GM18519 (cell line): Measurements from ENCODE around the gene PLXNA2.

Source experiments
- ATAC-seq: cut with Tn5 transposase; IDR thresholded peaks from one replicate; pipeline ENCODE4 v1.9.1; 2021; ENCODE audit warnings: mild to moderate bottlenecking, moderate library complexity; ENCODE audit not compliant: unreplicated experiment, low FRiP score

PLXNA2 gene

GRCh38 chr1:208183977-208184911 is 59.9 kb downstream of the PLXNA2 start:
- no peak for ATAC-seq

GRCh38 chr1:208182880-208183645 is 61.1 kb downstream of the PLXNA2 start:
- no peak for ATAC-seq

- ATAC-seq, result no peak
These were observed 62.8 kb downstream of the PLXNA2 start for GRCh38 chr1:208181364-208181763.

GRCh38 chr1:208180421-208180820 is 63.8 kb downstream of the PLXNA2 start:
- no peak for ATAC-seq

- ATAC-seq, result no peak
These were observed 64.2 kb downstream of the PLXNA2 start for GRCh38 chr1:208179961-208180409.

- ATAC-seq, result no peak
These were observed 64.8 kb downstream of the PLXNA2 start for GRCh38 chr1:208179263-208179816.

GRCh38 chr1:208178091-208178529 is 66.1 kb downstream of the PLXNA2 start:
- ATAC-seq, result no peak

GRCh38 chr1:208177656-208178055 is 66.5 kb downstream of the PLXNA2 start:
- ATAC-seq, result peak; percentile 89

- ATAC-seq, result no peak
These were observed 67.5 kb downstream of the PLXNA2 start for GRCh38 chr1:208176649-208177048.

- no peak for ATAC-seq
These were observed 68.7 kb downstream of the PLXNA2 start for GRCh38 chr1:208175508-208175895.

GRCh38 chr1:208174731-208175507 is 69.3 kb downstream of the PLXNA2 start:
- no peak for ATAC-seq

- no peak for ATAC-seq
These were observed 70.0 kb downstream of the PLXNA2 start for GRCh38 chr1:208174200-208174599.

- ATAC-seq, result no peak
These were observed 70.4 kb downstream of the PLXNA2 start for GRCh38 chr1:208173749-208174148.

GRCh38 chr1:208172423-208173145 is 71.6 kb downstream of the PLXNA2 start:
- ATAC-seq, result no peak

GRCh38 chr1:208171616-208172422 is 72.4 kb downstream of the PLXNA2 start:
- no peak for ATAC-seq

GRCh38 chr1:208170252-208170651 is 73.9 kb downstream of the PLXNA2 start:
- no peak for ATAC-seq

- no peak for ATAC-seq
These were observed 74.9 kb downstream of the PLXNA2 start for GRCh38 chr1:208169081-208169879.

- ATAC-seq, result no peak
These were observed 76.8 kb downstream of the PLXNA2 start for GRCh38 chr1:208167261-208167869.
